ENCODE results near the gene LPO.

DNA sequence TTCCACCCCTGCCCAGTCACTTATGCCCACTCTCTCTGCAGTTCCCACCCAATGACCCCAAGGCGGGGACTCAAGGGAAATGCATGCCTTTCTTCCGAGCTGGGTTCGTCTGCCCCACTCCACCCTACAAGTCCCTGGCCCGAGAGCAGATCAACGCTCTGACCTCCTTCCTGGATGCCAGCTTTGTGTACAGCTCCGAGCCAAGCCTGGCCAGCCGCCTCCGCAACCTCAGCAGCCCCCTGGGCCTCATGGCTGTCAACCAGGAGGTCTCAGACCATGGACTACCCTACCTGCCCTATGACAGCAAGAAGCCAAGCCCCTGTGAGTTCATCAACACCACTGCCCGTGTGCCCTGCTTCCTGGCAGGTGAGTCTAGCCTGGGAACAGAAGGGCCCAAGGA lies 13.8 kb downstream of the LPO start:
- TF ChIP-seq, protein P1, sequence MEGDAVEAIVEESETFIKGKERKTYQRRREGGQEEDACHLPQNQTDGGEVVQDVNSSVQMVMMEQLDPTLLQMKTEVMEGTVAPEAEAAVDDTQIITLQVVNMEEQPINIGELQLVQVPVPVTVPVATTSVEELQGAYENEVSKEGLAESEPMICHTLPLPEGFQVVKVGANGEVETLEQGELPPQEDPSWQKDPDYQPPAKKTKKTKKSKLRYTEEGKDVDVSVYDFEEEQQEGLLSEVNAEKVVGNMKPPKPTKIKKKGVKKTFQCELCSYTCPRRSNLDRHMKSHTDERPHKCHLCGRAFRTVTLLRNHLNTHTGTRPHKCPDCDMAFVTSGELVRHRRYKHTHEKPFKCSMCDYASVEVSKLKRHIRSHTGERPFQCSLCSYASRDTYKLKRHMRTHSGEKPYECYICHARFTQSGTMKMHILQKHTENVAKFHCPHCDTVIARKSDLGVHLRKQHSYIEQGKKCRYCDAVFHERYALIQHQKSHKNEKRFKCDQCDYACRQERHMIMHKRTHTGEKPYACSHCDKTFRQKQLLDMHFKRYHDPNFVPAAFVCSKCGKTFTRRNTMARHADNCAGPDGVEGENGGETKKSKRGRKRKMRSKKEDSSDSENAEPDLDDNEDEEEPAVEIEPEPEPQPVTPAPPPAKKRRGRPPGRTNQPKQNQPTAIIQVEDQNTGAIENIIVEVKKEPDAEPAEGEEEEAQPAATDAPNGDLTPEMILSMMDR (IDR thresholded peaks at IDR 0.05): no peak
- no peak for TF ChIP-seq POLR2A (IDR thresholded peaks at IDR 0.05)

Data from lower leg skin (tissue), 3 donors.